Chondrocyte (in vitro differentiated cells): Measurements from ENCODE around the gene TCP11L2. TPM values are rescaled to one million over a fixed set of nuclear protein-coding genes. Genes with fewer than 3 reads are reported as not detected.

Source experiments
- DNase-seq: peaks from one replicate; pipeline ENCODE4 v3.0.0; 2021; ENCODE audit warnings: mixed read lengths, low spot score
- H3K27ac Mint-ChIP-seq: one replicate; pipeline ENCODE4 v1.8.0; 2021; ENCODE audit warnings: mild to moderate bottlenecking, moderate library complexity, mixed read lengths; ENCODE audit not compliant: unreplicated experiment
- H3K27me3 Mint-ChIP-seq: 2 replicates; pipeline ENCODE4 v1.8.0; 2021; ENCODE audit warnings: low read depth, mixed read lengths
- H3K36me3 Mint-ChIP-seq: 2 replicates; pipeline ENCODE4 v1.8.0; 2021; ENCODE audit warnings: low read depth, mixed read lengths
- H3K4me1 Mint-ChIP-seq: 2 replicates; pipeline ENCODE4 v1.8.0; 2021; ENCODE audit warnings: low read depth, mild to moderate bottlenecking, mixed read lengths
- H3K4me3 Mint-ChIP-seq: one replicate; pipeline ENCODE4 v1.8.0; 2021; ENCODE audit warnings: mild to moderate bottlenecking, moderate library complexity, mixed read lengths; ENCODE audit not compliant: unreplicated experiment
- H3K9me3 Mint-ChIP-seq: 2 replicates; pipeline ENCODE4 v1.8.0; 2021; ENCODE audit warnings: low read depth, mixed read lengths
- CTCF ChIP-seq: fragments of 200-600 bp; sonication (generic); IDR thresholded peaks from 2 replicates; pipeline ENCODE4 v1.5.0; 2021; ENCODE audit warnings: antibody characterized with exemption, mild to moderate bottlenecking, moderate library complexity
- total RNA-seq: library from RNA; stranded (reverse); gene quantifications from 3 replicates; pipeline ENCODE4 v1.2.1, GENCODE V29; 2021

TCP11L2 gene
- total RNA-seq, 1 donor from 2014 or later = 31.2 TPM

GRCh38 chr12:106258226-106258625, 44.3 kb upstream of the TCP11L2 start:
- no peak overlapping the region for H3K27ac Mint-ChIP-seq
- H3K36me3 Mint-ChIP-seq = no peaks in the 10 kb centered on the region
- no peak for TF ChIP-seq CTCF
- H3K27me3 Mint-ChIP-seq = no peaks in the 10 kb centered on the region
- no peaks in the 10 kb centered on the region for H3K9me3 Mint-ChIP-seq
- DNase-seq = no peak
- H3K4me3 Mint-ChIP-seq = no peak overlapping the region
- H3K4me1 Mint-ChIP-seq = no peaks in the 10 kb centered on the region

- no peak for DNase-seq
- Mint-ChIP-seq H3K27me3 (no peaks in the 10 kb centered on the region), H3K9me3 (no peaks in the 10 kb centered on the region), H3K36me3 (no peaks in the 10 kb centered on the region), H3K4me3 (no peak overlapping the region), H3K27ac (no peak overlapping the region), H3K4me1 (no peaks in the 10 kb centered on the region)
- TF ChIP-seq CTCF = no peak
Measured at GRCh38 chr12:106258935-106259334, 43.6 kb upstream of the TCP11L2 start.

- Mint-ChIP-seq H3K9me3 (peaks cover 9% of the 10 kb centered on the region), H3K4me3 (no peak overlapping the region), H3K4me1 (no peaks in the 10 kb centered on the region), H3K27me3 (peaks cover 2% of the 10 kb centered on the region), H3K27ac (no peak overlapping the region), H3K36me3 (no peaks in the 10 kb centered on the region)
- no peak for DNase-seq
- TF ChIP-seq CTCF = no peak
Measured at GRCh38 chr12:106265116-106265515, 37.4 kb upstream of the TCP11L2 start.

- H3K4me1 Mint-ChIP-seq = no peaks in the 10 kb centered on the region
- no peak overlapping the region for H3K4me3 Mint-ChIP-seq
- no peaks in the 10 kb centered on the region for H3K36me3 Mint-ChIP-seq
- DNase-seq = no peak
- peaks cover 2% of the 10 kb centered on the region for H3K27me3 Mint-ChIP-seq
- no peak for TF ChIP-seq CTCF
- no peak overlapping the region for H3K27ac Mint-ChIP-seq
- peaks cover 9% of the 10 kb centered on the region for H3K9me3 Mint-ChIP-seq
Measured at GRCh38 chr12:106267535-106267934, 35.0 kb upstream of the TCP11L2 start.

DNA sequence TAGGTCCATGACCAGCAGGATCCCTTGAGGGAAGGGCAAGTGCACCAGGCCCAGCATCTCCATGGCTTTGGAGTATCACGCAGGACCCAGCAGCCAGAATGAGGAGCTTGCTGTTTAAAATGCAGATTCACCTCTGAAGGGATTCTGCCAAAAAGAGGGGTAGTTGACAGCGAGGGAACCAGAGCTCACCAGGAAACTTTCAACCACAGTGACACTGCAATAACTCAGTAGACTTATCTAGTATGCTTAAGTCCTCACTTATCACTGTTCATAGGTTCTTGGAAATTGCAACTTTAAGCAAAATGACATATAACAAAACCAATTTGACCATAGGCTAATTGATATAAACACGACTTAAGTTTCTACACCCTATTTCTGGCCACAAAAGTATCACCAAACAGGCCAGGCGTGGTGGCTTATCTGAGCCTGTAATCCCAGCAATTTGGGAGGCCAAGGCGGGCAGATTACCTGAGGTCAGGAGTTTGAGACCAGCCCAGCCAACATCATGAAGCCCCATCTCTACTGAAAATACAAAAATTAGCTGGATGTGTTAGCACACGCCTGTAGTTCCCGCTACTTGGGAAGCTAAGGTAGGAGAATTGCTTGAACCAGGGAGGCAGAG, 33.3 kb upstream of the TCP11L2 start:
- no peaks in the 10 kb centered on the region for H3K4me1 Mint-ChIP-seq
- H3K4me3 Mint-ChIP-seq = no peak overlapping the region
- no peak overlapping the region for H3K27ac Mint-ChIP-seq
- no peak for DNase-seq
- peaks cover 2% of the 10 kb centered on the region for H3K27me3 Mint-ChIP-seq
- no peaks in the 10 kb centered on the region for H3K36me3 Mint-ChIP-seq
- H3K9me3 Mint-ChIP-seq = peaks cover 8% of the 10 kb centered on the region
- TF ChIP-seq CTCF = no peak
